ENCODE results near the gene DDX20.

DNA sequence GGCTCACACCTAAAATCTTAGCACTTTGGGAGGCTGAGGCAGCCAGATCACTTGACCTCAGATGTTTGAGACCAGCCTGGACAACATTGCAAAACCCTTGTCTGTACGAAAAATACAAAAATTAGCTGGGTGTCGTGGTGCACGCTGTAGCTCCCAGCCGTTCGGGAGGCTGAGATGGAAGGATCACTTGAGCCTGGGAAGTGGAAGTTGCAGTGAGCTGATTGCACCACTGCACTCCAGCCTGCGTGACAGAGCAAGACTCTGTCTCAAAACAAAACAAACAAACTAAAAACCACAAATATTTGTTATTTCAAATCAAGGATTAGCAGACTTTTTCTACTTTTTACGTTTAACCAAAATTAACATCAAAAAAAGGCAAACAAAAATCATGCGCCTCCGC, 47.8 kb upstream of the DDX20 start:
- TF ChIP-seq, protein P1, sequence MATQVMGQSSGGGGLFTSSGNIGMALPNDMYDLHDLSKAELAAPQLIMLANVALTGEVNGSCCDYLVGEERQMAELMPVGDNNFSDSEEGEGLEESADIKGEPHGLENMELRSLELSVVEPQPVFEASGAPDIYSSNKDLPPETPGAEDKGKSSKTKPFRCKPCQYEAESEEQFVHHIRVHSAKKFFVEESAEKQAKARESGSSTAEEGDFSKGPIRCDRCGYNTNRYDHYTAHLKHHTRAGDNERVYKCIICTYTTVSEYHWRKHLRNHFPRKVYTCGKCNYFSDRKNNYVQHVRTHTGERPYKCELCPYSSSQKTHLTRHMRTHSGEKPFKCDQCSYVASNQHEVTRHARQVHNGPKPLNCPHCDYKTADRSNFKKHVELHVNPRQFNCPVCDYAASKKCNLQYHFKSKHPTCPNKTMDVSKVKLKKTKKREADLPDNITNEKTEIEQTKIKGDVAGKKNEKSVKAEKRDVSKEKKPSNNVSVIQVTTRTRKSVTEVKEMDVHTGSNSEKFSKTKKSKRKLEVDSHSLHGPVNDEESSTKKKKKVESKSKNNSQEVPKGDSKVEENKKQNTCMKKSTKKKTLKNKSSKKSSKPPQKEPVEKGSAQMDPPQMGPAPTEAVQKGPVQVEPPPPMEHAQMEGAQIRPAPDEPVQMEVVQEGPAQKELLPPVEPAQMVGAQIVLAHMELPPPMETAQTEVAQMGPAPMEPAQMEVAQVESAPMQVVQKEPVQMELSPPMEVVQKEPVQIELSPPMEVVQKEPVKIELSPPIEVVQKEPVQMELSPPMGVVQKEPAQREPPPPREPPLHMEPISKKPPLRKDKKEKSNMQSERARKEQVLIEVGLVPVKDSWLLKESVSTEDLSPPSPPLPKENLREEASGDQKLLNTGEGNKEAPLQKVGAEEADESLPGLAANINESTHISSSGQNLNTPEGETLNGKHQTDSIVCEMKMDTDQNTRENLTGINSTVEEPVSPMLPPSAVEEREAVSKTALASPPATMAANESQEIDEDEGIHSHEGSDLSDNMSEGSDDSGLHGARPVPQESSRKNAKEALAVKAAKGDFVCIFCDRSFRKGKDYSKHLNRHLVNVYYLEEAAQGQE (IDR thresholded peaks at IDR 0.05; ENCODE audit: insufficient read depth in 1 of 2, low read depth in 2 of 2, low read length in 2 of 2): no peak
- no peak for TF ChIP-seq POLR2AphosphoS5 (IDR thresholded peaks at IDR 0.05; ENCODE audit: low read depth, low read length)
